ENCODE measurements around the gene PRKCA.

The PRKCA gene

DNA sequence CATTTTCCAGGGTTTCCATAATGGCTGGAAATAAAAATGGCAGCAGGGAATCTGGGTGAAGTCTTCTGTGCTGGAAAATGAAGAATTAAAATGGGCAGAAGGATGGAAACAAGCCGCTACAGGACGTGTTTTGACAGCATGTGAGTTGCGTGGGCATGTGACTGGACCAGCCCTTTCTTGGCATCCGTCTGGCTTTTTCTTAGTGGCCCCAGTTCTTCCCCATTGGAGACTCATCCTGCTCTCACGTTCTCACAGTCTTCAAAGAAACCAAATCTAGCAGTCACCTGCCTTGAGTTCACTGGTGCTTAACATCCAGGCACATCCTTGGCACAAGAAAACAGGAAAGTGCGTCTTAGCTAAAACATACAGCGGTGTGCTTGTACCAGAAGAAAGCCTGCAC, 352.4 kb downstream of the PRKCA start:
- no peaks in the 10 kb centered on the region for H4K20me1 ChIP-seq (ENCODE audit: insufficient read depth, low read length)
- H3K9ac ChIP-seq (ENCODE audit: low read length), result no peak overlapping the region
- H3K27me3 ChIP-seq (ENCODE audit: low read depth, low read length), result peaks cover 20% of the 10 kb centered on the region
- peaks cover 11% of the 10 kb centered on the region for H3K4me1 ChIP-seq (ENCODE audit: low read length)
- no peaks in the 10 kb centered on the region for H3K9me3 ChIP-seq (ENCODE audit: insufficient read depth, low read length)
- no peak overlapping the region for H3K4me3 ChIP-seq (ENCODE audit: low read length)
- no peak for TF ChIP-seq EZH2phosphoT487 (IDR thresholded peaks at IDR 0.05; ENCODE audit: low read depth)
- TF ChIP-seq, protein P1, sequence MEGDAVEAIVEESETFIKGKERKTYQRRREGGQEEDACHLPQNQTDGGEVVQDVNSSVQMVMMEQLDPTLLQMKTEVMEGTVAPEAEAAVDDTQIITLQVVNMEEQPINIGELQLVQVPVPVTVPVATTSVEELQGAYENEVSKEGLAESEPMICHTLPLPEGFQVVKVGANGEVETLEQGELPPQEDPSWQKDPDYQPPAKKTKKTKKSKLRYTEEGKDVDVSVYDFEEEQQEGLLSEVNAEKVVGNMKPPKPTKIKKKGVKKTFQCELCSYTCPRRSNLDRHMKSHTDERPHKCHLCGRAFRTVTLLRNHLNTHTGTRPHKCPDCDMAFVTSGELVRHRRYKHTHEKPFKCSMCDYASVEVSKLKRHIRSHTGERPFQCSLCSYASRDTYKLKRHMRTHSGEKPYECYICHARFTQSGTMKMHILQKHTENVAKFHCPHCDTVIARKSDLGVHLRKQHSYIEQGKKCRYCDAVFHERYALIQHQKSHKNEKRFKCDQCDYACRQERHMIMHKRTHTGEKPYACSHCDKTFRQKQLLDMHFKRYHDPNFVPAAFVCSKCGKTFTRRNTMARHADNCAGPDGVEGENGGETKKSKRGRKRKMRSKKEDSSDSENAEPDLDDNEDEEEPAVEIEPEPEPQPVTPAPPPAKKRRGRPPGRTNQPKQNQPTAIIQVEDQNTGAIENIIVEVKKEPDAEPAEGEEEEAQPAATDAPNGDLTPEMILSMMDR (IDR thresholded peaks at IDR 0.05; ENCODE audit: low read depth, low read length), result no peak
- H3K4me2 ChIP-seq (ENCODE audit: low read length), result no peak overlapping the region
- H3K79me2 ChIP-seq (ENCODE audit: low read length), result no peaks in the 10 kb centered on the region
- no peak overlapping the region for H3K27ac ChIP-seq (ENCODE audit: low read length)
- no peaks in the 10 kb centered on the region for H3K36me3 ChIP-seq (replicated peaks; ENCODE audit: low read depth, low read length)
- no peak overlapping the region for H2AFZ ChIP-seq (ENCODE audit: low read depth, low read length)

DNA sequence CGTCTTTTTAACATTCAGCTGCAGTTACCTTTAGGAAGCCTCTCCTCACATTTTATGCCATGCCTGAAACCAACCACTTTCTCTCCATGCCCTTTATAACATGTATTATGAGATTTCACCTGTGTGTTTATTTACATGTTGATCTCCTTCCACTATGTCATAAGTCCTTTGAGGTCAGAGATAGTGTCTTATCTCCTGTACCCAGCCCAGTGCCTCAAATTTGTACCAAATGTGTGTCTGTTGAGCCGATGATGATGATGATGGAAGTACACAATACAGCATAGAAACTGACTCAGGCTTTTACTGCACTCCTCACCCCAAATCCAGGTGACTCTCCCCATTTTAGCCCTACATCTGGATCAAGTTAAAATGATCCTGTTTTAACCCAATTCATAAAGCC, 353.0 kb downstream of the PRKCA start:
- peaks cover 5% of the 10 kb centered on the region for H3K4me1 ChIP-seq (ENCODE audit: low read length)
- H3K36me3 ChIP-seq (replicated peaks; ENCODE audit: low read depth, low read length), result no peaks in the 10 kb centered on the region
- no peak overlapping the region for H3K9ac ChIP-seq (ENCODE audit: low read length)
- H3K27ac ChIP-seq (ENCODE audit: low read length), result no peak overlapping the region
- TF ChIP-seq EZH2phosphoT487 (IDR thresholded peaks at IDR 0.05; ENCODE audit: low read depth), result no peak
- TF ChIP-seq, protein P1 (IDR thresholded peaks at IDR 0.05; ENCODE audit: low read depth, low read length), result no peak
- no peak overlapping the region for H3K4me3 ChIP-seq (ENCODE audit: low read length)
- no peaks in the 10 kb centered on the region for H4K20me1 ChIP-seq (ENCODE audit: insufficient read depth, low read length)
- no peak overlapping the region for H3K4me2 ChIP-seq (ENCODE audit: low read length)
- H2AFZ ChIP-seq (ENCODE audit: low read depth, low read length), result no peak overlapping the region
- no peaks in the 10 kb centered on the region for H3K9me3 ChIP-seq (ENCODE audit: insufficient read depth, low read length)
- no peaks in the 10 kb centered on the region for H3K79me2 ChIP-seq (ENCODE audit: low read length)
- peaks cover 19% of the 10 kb centered on the region for H3K27me3 ChIP-seq (ENCODE audit: low read depth, low read length)

DNA sequence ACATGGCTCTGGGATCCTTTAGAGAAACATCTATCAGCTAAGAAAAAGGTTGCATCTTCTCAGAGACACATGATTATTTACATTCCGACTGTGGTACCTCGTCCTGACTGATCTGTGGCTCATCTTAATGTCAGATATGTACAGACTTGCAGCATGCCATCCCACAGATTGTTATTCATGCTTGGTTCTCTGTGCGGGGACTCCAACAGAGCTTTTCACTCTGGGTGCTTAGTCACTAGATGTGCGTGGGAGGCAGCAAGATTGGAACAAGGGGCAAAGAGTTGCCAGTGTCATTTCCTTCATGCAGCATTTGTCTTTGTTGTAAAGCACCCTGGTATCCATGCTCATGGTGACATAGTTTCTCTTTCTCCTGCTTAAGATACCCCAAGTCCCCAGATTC, 353.4 kb downstream of the PRKCA start:
- H3K4me2 ChIP-seq (ENCODE audit: low read length), result no peak overlapping the region
- peaks cover 1% of the 10 kb centered on the region; the same call in 1 of the 2 replicates for H3K4me1 ChIP-seq (ENCODE audit: low read length)
- peaks cover 15% of the 10 kb centered on the region for H3K27me3 ChIP-seq (ENCODE audit: low read depth, low read length)
- H3K9me3 ChIP-seq (ENCODE audit: insufficient read depth, low read length), result no peaks in the 10 kb centered on the region
- no peaks in the 10 kb centered on the region for H4K20me1 ChIP-seq (ENCODE audit: insufficient read depth, low read length)
- no peak overlapping the region for H3K27ac ChIP-seq (ENCODE audit: low read length)
- TF ChIP-seq, protein P1 (IDR thresholded peaks at IDR 0.05; ENCODE audit: low read depth, low read length), result no peak
- TF ChIP-seq EZH2phosphoT487 (IDR thresholded peaks at IDR 0.05; ENCODE audit: low read depth), result no peak
- H3K79me2 ChIP-seq (ENCODE audit: low read length), result no peaks in the 10 kb centered on the region
- no peak overlapping the region for H3K4me3 ChIP-seq (ENCODE audit: low read length)
- no peak overlapping the region for H2AFZ ChIP-seq (ENCODE audit: low read depth, low read length)
- no peak overlapping the region for H3K9ac ChIP-seq (ENCODE audit: low read length)
- no peaks in the 10 kb centered on the region for H3K36me3 ChIP-seq (replicated peaks; ENCODE audit: low read depth, low read length)

DNA sequence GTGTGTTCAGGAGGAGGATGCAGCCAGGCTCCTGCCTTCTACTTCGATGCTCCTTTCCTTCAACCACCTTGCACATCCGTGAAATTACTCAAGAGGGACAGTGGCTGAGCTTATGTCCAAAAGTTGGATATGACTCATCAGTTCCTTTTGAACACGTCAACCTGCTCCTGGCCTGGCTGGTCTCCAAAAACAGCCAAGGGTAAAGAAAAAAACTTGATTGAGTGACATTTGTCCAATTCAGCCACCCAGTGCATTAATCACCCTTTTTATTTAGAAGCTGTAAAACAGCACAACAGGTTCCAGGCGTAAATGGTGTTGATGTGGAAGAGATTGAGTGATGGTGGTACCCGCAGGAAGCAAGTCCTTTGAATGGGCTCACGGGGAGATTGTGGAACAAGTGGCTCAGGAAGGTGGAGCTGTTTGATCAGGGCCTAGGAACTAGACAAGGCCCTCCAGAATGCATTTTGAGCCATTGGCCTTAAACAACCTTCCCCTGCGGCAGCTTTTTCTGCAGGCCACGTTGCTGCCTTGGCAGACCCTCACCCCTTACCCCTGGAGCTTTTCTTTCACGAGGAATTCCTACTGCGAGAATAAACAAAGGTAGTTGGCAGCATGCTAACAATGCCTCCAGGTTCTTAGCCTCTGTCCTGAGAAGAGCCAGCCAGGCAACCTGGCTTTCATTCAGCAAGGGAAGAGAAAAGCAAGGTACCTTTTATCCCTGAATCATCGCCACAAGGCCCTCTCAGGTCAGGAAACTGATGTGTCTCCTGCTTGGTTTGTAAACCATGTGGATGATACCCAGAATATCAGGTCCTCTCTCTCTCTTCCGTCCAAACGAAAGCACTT, 359.2 kb downstream of the PRKCA start:
- Histone ChIP-seq H2AFZ (ENCODE audit: low read depth, low read length) (no peak overlapping the region), H3K36me3 (replicated peaks; ENCODE audit: low read depth, low read length) (no peaks in the 10 kb centered on the region), H4K20me1 (ENCODE audit: insufficient read depth, low read length) (no peaks in the 10 kb centered on the region), H3K27ac (ENCODE audit: low read length) (no peak overlapping the region), H3K4me2 (ENCODE audit: low read length) (no peak overlapping the region), H3K4me1 (ENCODE audit: low read length) (no peaks in the 10 kb centered on the region), H3K9me3 (ENCODE audit: insufficient read depth, low read length) (no peaks in the 10 kb centered on the region), H3K9ac (ENCODE audit: low read length) (no peak overlapping the region), H3K79me2 (ENCODE audit: low read length) (no peaks in the 10 kb centered on the region), H3K27me3 (ENCODE audit: low read depth, low read length) (no peaks in the 10 kb centered on the region), H3K4me3 (ENCODE audit: low read length) (no peak overlapping the region)
- no peak for TF ChIP-seq EZH2phosphoT487 (IDR thresholded peaks at IDR 0.05; ENCODE audit: low read depth)
- TF ChIP-seq, protein P1 (IDR thresholded peaks at IDR 0.05; ENCODE audit: low read depth, low read length), result no peak
